ENCODE results near the gene JAKMIP3.

Gene JAKMIP3

DNA sequence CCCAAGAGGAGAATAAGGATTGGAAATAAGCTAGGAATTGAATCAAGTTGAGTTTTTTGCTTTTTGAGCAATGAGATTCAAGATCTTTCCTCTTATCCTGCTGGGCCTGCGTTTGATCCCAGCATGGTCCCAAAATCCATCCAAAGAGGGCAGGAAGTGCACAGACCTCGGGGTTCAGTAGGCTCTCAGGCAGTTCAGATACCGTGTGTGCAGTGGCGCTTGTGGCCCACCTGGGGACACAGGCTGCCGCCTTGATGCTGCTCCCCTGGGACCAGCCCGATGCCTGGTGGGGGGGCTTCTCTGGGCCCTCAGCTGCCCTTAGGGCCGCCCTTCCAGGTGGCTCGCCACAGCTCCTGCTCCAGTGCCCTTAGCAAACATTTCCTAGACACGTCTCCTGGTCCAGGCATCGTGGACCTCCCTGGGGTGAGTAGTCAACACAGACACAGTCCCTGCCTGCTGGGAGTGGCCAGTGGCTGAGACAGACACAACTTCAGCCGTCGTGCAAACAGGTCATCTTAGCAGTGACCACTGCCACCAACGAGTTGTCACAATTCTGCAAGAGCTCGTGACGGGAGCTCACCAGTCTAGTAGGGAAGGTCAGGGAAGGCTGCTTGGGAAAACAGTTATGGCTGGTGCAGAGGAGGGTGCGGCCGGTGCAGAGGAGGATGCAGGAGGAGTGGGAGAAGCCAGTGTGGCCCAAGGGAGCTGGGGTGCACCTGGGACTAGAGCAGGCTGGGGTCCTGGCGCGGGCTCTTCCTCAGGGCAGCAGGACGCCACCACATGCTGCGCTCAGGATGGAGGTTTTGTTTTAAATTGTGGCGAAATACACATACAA, 21.7 kb upstream of the JAKMIP3 start:
- no peak for DNase-seq (ENCODE audit: low read depth in 2 of 2)

DNA sequence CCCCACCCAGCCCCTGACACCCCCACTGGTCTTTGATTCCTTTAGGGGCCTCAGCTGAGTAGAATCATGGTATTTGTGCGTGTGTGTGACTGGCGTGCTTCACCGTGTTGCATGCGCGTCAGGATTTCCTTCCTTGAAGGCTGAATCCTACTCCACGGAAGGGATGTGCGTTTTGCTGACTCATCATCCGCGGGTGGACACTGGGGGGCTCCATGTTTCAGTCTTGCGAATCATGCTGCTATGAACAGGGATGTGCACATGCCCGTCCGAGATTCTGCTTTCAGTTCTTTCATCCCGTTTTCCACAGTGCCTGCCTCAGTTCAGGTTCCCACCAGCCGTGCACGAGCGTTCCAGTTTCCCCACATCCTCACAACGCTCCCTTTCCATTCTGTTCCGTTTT, 20.9 kb upstream of the JAKMIP3 start:
- no peak for DNase-seq (ENCODE audit: low read depth in 2 of 2)

DNA sequence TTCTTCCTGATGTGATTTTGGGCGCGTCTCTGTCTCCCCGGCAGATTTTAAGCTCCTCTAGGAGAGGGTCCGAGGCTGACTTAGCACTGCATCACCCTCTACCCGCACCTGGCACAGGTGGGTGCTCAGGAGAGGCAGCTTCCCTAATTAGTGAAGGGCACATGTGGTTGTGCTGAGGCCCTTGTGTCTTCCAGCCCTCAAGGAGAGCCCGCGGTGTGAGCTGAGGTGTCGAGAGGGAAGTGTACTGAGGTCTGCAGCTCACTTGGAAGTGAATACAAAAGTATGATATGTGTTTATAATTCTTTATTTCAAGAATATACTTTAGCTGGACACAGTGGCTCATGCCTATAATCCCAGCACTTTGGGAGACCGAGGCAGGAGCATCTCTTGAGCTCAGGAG, 20.4 kb upstream of the JAKMIP3 start:
- no peak for DNase-seq (ENCODE audit: low read depth in 2 of 2)

DNA sequence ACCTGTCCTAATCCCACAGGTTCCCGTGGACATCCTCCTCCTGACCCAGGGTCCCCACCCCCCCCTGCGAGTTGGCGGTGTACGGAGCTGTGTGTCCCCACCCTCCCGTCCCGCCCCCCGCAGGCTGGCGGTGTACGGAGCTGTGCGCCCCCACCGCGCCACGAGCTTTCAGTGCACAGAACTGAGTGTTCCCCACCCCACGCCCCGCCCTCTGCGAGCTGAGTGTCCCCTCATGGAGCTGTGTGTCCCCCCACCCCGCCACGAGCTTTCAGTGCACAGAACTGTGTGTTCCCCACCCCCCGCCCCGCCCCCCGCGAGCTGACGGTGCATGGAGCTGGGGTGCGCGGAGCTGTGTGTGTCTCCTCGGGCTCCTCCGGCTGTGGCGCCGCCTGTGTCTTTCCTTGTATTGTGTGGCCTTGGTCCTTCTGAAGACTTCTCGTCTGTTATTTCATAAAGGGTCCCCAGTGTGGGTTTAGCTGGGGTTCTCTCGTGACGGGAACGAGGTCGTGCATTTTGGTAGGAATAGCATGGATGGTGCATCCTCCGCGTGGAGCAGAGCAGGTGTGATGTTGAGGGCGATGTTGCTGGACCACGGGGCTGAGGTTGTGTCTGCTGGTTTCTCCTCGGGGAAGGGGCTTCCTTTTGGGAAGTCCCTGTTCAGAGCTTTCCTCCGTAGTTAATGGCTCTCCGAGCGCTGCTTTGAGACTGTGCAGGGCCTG, 18.0 kb upstream of the JAKMIP3 start:
- no peak for DNase-seq (ENCODE audit: low read depth in 2 of 2)

DNA sequence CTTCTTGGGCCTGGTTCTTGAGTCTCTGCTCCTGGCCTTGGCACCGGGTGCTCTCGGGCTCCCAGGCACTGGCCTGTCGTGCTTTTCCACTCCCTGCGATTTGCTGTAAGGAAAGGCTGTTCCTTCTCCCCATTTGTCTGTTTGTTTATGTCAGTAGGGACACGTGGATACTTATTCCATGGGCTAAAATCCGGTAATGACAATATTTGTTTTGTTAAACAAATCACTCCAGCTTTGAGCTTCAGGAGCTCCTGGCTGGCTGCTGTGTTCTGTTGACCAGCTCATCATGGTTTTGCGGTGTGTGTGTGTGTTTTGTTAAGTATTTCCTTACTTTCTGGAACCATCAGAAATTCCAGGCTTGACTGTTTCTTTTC, 17.5 kb upstream of the JAKMIP3 start:
- no peak for DNase-seq (ENCODE audit: low read depth in 2 of 2)

DNA sequence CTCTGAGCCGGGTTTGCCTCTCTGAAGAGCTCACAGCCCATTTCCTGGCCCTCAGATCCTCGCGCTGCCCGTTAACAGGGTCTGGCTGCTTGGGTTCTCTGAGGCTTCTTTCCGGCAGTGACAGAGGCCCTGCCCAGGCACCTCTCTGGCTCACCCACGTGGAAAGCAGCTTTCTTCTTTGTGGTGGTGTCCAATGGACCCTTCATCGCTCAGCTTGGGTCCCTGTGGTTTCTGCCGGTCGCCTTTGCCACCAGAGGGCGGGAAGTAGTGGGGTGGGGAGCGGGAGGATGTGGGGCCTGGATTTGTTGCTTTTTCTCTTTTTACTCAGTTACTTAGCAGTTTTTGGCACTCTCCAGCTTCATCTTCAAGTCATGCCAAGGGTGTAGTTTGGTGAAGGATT, 15.6 kb upstream of the JAKMIP3 start:
- no peak for DNase-seq (ENCODE audit: low read depth in 2 of 2)

DNA sequence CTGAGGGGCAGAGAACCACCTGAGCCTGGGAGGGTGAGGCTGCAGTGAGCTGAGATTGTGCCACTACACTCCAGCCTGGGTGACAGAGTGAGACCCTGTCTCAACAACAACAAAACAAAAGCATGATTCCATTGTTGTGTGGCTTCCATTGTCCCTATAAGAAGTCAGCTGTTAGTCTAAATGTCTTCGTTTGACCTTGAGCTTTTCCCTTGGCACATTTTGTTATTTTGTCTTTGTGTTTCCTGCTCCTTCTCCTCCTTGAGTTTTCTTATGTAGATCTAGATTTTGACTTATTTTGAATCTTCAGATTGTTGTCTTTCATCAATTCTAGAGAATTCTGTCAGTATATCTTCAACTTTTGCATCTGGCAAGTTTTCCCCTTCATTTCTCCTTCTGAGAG, 13.6 kb upstream of the JAKMIP3 start:
- no peak for DNase-seq (ENCODE audit: low read depth in 2 of 2)

DNA sequence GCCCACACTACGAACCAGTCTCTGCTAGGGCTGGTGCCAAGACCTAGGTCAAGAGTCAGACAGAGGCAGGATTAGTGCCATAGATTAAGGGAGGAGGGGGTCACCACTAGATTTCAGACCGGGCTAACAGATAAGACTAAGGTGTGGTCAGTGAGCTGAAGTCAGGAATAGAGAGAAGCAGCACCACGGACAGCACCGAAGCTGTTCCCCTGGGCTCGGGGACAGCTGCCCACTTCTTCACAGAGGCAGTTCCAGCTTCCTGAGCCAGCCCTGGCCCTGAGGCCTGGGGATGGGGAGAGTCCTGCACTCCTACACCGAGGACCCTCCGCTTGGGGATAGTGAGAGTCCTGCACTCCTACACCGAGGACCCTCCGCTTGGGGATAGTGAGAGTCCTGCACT, 11.2 kb upstream of the JAKMIP3 start:
- no peak for DNase-seq (ENCODE audit: low read depth in 2 of 2)

DNA sequence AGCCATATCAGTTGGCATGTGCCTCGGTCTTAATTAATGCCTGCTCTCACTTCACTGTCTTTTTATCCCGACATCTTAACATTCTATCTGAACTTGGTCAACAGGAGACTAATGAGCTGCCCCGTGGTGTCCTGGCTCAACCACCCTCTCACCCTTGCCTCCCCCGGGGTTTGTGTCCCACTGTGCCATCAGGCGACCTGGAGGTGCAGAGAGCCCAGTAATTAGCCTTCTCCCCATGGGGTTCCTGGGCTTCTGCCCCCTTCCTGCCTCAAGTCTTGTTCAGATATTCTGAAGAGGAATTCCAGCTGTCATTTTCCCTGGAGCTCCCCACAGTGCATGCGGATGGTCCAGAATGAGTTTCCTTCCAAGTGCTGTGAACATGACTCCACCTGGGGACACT, 10.1 kb upstream of the JAKMIP3 start:
- no peak for DNase-seq (ENCODE audit: low read depth in 2 of 2)

DNA sequence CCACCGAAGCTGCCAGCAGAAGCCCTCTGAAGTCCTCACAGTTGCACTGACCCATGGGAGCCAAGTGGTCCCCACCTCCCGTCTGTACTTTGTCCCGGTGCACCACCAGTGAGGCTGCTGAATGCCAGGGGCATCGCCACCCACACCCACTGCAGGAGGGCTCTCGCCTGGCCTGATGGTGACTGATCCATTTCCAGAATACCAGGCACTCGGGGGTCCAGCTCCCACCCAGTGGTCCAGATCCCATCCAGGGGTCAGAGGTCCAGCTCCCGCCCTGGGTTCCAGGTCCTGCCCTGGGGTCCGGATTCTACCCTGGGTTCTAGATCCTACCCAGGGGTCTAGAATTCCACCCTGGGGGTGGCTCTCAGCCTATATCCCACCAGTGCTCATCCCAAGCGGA, 9.1 kb upstream of the JAKMIP3 start:
- DNase-seq (ENCODE audit: low read depth in 2 of 2), result no peak

DNA sequence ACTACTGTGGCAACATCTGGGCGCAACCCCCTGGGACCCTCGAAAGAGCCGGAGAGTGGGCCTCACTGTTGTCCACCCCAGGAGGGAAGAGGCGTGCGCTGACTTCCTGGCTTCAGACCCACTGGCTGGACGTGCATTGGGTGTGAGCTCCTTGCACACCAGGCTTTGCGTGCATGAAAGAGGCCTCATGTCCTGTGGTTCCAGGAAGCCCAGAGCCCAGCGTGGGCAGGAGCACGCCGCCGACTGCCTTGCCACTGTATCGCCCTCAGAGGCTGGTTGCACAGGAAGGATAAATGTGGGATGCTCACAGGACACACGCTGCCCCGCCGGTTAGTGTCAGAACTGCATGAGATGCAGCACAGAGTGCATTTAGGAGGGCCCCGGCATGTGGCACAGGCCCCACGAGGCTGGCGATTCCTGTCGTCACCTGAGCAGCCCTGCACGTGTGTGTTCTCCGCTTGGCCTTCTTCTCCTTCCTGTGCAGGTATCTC, 8.5 kb upstream of the JAKMIP3 start:
- no peak for DNase-seq (ENCODE audit: low read depth in 2 of 2)

DNA sequence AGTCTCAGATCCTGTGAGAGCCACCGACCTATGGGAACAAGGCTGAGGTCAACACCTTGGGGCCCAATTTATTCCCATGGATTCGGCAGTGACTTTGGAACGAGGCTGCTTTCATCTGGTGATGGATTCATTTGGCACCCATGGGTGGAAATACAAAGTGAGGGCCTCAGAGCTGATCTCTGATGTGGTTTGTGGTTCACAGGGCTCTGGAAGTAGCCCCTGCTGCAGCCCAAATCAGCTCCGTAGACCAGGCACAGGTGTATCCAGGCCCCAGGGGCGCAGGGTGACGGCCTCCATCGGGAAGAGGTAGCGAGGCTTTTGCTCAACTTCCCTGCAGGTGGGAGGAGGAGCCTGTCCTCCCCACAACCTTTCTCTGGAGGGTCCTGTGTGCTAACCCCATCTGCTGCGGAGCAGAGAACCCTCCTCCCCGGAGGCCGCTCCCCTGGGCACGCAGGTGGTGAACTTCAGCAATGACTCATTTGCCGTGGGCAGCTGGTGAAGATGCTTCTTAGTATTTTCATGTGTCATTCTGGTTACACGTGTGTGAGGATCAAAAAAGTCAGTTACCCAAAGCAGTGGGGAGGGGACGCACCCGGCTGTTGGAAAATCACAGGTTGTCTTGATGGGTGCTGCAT, 7.5 kb upstream of the JAKMIP3 start:
- no peak for DNase-seq (ENCODE audit: low read depth in 2 of 2)

DNA sequence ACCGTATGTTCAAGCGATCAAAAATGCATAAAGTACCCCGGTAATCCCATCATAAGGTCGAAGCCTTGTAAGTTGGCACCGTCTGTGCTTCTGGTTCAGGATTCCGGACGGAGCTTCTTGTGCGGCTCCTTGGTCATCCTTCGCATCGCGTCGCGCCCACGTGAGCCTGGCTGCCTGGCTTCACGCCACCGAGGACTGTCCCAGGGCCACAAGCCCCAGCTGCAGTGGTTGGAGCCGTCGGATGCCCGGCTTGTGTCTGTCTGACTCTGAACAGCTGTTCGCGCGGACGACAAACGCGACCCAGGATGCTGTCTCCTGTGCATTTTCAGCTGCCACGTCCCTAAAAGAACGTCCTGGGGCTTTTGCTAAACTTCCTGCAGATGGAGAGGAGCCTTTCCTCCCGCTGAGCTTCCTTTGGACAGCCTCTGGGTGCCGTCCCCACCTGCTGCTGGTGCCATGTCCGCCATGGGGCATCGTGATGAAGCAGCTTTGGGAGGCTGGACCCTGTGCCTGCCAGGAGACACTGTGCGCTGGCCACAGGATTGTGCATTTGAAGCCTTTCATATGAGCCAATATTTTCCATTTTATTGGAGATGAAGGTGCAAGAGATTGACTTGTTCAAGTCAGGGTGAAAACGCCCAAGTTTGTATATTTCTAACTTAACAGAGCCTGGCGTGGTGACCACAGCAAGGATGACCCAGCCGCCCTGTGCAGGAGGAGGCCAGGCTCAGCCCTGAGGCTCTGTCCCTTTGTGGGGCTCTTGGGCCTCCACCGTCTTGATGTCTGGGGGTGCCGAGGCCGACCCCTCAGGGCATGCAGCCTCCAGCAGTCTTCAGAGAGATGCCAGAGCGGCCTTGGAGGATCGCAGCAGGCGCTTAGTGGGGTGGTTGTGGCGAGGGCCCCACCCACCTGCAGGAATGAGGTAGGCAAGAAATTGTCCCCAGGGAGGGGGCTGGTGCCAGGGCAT, 6.7 kb upstream of the JAKMIP3 start:
- no peak for DNase-seq (ENCODE audit: low read depth in 2 of 2)

DNA sequence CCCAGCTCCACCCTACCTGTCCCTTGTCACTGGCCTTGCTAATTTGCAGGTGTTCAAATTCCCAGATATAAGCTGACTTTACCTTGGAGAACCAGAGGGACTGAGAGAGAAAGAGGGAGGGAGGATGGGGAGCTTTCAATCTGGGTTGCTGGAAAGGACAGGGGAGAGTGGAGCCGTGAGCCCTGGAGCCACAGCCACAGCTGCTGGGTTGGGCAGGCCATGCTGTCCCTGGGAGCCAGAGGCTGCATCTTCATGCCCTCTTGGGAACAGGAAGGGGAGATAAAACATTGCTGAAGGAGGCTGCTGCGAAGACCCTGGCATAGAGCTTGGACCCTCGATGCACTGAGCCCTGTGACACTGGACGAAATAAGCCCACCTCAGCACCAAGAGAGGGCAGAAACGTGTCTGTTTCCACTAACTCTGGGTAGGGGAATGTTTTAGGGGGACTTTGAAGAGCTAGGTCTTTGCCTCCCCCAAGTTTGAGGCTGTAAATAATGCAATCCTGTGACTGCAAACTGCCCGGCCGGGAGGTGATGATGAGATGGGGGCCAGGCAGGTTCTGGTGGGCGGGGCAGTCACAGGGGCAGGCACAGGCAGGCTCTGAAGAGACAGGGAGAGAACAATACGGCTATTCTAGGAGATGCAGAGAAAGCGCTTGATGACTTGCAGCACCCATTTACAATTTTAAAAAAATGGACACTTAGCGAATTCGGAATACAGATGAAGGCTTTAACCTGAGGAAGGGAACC, 5.8 kb upstream of the JAKMIP3 start:
- no peak for DNase-seq (ENCODE audit: low read depth in 2 of 2)

DNA sequence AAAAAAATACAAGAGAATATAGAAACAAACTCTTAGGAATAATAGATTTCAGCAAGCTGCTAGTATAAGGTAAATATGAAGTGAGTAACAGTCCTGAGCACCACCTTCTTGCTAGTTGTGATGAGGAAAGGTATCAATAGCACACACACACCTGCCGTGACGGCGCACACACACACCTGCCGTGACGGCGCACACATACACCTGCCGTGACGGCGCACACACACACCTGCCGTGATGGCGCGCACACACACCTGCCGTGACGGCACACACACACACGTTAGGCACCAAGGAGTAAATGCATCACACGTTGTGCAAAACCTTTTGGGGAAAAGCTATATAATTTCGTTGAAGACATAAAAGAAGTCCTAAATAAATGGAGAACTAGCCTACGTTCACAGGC, 4.7 kb upstream of the JAKMIP3 start:
- DNase-seq (ENCODE audit: low read depth in 2 of 2), result no peak

DNA sequence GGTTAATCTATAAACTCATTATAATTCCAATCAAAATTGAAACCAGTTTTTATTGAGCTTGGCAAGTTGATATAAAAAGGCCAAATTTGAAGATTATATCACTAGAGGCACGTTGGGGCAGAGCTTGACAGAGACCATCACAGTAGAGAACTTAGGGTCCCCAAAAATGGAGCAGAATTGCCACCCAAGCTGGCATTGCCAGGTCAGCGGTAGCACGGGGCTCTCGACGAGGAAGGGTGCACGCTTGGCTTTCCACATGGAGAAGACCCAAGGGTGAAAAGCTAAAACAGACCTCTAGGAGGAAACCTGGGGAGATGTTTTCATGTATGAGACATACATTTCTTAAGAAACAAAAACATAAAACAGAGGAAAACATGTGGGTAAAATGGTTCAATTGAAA, 4.3 kb upstream of the JAKMIP3 start:
- DNase-seq (ENCODE audit: low read depth in 2 of 2), result no peak

DNA sequence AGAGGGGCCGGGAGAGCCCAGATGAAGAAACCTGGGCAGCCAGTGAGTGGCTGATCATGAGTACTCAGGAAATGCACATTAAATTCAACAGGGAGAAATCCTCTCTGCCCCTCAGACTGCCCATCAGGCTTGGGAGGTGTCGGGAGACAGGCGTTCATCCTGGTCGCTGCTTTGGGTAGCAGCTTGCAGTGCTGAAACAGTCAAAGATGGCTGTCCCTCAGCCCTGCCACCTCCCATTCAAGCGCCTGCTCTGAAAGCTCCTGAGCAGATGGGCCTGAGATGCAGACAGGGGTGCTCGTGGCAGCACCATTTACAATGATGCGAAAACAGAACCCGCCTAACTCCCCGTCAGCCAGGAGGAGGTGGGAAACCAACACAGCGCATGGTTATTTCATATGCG, 3.6 kb upstream of the JAKMIP3 start:
- DNase-seq (ENCODE audit: low read depth in 2 of 2), result no peak

DNA sequence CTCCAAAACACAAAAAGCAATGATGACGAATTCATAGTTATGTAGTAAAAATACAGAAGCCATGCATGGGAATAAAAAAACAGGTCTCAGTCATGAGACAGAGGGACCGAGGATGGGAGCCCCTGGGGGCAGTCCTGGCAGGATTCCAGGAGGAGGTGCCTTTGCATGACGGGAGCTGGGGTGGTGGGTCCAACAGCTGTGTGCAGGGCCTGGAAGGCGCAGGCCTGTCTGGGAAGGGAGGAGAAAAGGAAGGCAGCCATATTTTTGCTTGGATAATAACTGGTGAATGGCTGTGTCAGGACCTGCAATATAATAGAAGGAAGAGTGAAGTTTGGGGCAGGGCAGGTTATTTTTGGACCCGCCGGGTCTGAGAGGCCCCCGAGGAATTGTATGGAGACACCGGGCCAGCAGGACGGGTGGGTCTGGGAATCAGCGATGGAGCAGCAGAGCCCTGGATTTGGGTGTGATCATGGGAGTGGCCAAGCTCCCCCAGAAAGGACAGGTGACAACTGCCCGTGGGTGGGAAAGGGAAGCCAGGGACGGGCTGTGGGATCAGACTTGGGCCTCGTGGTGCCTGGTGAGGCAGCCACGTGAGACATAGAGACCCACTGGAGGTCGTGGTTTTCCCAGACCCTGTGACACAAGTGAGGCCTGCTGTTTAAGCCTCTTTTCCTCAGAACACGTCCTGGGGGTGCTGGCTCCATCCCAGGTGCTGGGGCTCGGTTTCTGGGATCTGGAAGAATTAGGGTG, 2.9 kb upstream of the JAKMIP3 start:
- no peak for DNase-seq (ENCODE audit: low read depth in 2 of 2)

DNA sequence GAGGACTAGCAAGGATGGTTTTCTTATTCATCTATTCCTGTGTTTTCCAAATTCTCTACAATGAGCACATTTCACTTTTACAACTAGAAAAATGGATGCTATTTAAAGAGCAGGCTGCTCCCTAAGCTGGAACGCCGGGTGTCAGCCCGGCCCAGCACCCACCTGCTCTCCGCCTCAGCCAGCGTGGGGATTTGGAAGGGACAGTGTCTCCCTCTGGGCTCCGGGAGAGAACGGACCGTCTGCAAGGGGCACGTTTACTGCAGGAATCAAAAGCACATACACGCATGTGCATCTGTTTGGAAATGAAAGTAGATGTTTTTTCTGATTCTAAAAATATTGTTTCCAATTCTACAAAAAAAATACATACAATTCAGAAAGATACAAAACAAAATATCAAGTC, 2.3 kb upstream of the JAKMIP3 start:
- DNase-seq (ENCODE audit: low read depth in 2 of 2), result no peak

DNA sequence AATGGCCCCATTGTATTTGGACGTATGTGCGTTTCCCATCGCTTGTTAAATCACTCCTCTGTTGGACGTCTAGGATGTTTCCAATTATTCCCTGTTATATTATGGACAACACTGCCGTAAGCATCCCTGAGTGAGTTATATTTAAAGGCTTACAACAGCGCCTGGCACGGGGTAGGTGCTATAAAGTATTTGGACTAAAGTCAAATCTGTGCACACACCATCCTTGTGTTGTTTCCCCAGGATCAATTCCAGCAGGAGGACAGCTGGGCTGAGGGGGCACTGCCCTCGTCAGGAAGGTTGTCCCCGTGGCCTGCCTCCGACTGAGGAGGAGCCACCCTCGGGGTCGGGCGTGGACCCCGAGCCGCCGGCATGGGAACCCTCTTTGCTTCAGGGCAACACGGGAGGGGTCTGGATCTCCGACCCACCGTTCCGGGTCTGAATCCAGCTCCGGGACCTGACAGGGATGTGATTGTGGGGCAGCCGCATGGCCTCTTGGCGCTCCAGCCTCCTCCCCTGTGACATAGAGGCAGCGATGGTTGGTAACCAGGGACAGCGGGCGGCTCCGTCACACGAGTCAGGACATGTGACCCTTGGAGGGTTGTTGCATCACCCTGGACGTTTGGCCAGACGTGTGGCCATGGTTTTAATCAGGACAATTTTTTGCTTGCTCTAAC, 1.5 kb upstream of the JAKMIP3 start:
- DNase-seq (ENCODE audit: low read depth in 2 of 2), result no peak

Measured in stimulated activated CD8-positive, alpha-beta memory T cell treated with anti-CD3 and anti-CD28 coated beads, Interleukin-7, amount 100 ng/mL, for 1 hour (primary cell).